Effector CD8-positive, alpha-beta T cell (primary cell): ENCODE data around the gene OR2AT4.
"Not testable (repeated sequence)": the region's sequence is repeated elsewhere in the genome, so short reads cannot be mapped to it uniquely, and the experiment has no call there.

Experiments used
- DNase-seq: peaks from one replicate; lab custom pipeline; 2025; lab: John Stamatoyannopoulos, UW

The OR2AT4 gene

GRCh38 chr11:75103380-75104026, 6.8 kb upstream of the OR2AT4 start:
- no peak for DNase-seq

- DNase-seq, result no peak
Observed at GRCh38 chr11:75101424-75102128, 4.9 kb upstream of the OR2AT4 start.

- DNase-seq, result no peak
Observed at GRCh38 chr11:75100314-75100713, 3.6 kb upstream of the OR2AT4 start.

GRCh38 chr11:75099635-75100034, 3.0 kb upstream of the OR2AT4 start:
- DNase-seq, result no peak

GRCh38 chr11:75098835-75099439, 2.3 kb upstream of the OR2AT4 start:
- DNase-seq, result not testable (repeated sequence)

GRCh38 chr11:75098181-75098580, 1.5 kb upstream of the OR2AT4 start:
- not testable (repeated sequence) for DNase-seq

- DNase-seq, result no peak
Observed at GRCh38 chr11:75097173-75097557, 489 bp upstream of the OR2AT4 start.

GRCh38 chr11:75094382-75094781, 2.3 kb downstream of the OR2AT4 start:
- not testable (repeated sequence) for DNase-seq

GRCh38 chr11:75090671-75091177, 6.0 kb downstream of the OR2AT4 start:
- DNase-seq, result no peak

- DNase-seq, result no peak
Observed at GRCh38 chr11:75087319-75088305, 9.1 kb downstream of the OR2AT4 start.

GRCh38 chr11:75084883-75085282, 11.8 kb downstream of the OR2AT4 start:
- no peak for DNase-seq

GRCh38 chr11:75083217-75083605, 13.5 kb downstream of the OR2AT4 start:
- DNase-seq, result no peak

GRCh38 chr11:75082601-75083216, 14.0 kb downstream of the OR2AT4 start:
- no peak for DNase-seq

GRCh38 chr11:75079546-75079945, 17.1 kb downstream of the OR2AT4 start:
- DNase-seq, result no peak

GRCh38 chr11:75078233-75078632, 18.4 kb downstream of the OR2AT4 start:
- no peak for DNase-seq

GRCh38 chr11:75077316-75077715, 19.4 kb downstream of the OR2AT4 start:
- DNase-seq, result no peak

- no peak for DNase-seq
Observed at GRCh38 chr11:75076671-75077070, 20.0 kb downstream of the OR2AT4 start.

GRCh38 chr11:75073459-75074190, 23.1 kb downstream of the OR2AT4 start:
- no peak for DNase-seq

GRCh38 chr11:75072582-75072981, 24.1 kb downstream of the OR2AT4 start:
- no peak for DNase-seq

- DNase-seq, result no peak
Observed at GRCh38 chr11:75069473-75069872, 27.2 kb downstream of the OR2AT4 start.

- DNase-seq, result no peak
Observed at GRCh38 chr11:75068993-75069392, 27.7 kb downstream of the OR2AT4 start.
